ENCODE results near the gene EFCC1.
A peak's percentile ranks its signal among the peaks of the same experiment; 100 is the strongest.

Gene EFCC1, protein sequence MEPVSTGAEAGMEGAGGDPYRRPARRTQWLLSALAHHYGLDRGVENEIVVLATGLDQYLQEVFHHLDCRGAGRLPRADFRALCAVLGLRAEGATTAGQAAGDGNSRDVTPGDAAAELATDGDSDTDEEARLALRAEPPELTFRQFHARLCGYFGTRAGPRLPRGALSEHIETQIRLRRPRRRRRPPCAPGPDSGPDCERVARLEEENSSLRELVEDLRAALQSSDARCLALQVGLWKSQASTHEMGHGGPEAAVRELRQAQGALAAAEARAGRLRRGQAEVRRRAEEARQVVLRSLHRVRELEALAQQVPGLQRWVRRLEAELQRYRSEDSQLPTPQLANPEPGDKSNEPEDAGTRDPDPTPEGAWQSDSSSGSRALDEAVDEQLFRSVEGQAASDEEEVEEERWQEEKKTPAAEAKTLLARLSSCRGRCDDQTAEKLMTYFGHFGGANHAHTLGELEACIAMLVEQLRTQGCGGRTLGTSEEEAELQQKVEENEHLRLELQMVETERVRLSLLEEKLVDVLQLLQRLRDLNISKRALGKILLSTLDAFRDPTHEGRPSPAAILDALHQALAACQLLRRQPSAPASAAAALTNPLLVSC

DNA sequence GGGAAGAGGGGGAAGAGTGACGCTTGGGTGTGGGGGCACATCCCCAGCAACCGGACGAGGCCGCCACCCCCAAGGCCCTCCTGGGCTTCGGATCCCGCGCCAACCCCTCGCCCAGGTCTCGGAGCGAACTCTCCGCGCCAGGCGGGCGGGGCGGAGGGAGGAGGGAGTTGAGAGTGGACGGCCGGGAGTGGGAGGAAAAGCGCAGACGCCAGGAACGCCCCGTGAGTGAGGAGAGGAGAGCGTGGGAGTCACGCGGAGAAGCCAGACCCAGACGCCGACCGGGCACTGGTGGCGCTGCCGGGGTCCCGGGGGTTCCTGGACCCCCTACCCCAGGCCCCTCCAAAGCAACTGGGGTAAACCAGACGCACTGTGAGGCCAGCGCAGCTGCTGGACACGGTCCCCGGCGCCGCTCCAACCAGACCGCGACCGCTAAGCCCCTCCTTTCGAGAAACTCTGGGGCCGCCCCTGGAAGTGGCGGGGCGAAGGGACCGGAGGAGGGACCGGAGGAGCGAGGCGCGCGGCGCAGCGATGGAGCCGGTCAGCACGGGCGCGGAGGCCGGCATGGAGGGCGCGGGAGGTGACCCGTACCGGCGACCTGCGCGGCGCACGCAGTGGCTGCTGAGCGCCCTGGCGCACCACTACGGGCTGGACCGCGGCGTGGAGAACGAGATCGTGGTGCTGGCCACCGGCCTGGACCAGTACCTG lies at the start of gene EFCC1:
Gene EFCC1, plus strand, starts transcription at position 204 of the 705 bp plus-strand sequence. Its CDS starts 325 bp downstream, at position 529.
- peak; percentile 83 for DNase-seq

DNA sequence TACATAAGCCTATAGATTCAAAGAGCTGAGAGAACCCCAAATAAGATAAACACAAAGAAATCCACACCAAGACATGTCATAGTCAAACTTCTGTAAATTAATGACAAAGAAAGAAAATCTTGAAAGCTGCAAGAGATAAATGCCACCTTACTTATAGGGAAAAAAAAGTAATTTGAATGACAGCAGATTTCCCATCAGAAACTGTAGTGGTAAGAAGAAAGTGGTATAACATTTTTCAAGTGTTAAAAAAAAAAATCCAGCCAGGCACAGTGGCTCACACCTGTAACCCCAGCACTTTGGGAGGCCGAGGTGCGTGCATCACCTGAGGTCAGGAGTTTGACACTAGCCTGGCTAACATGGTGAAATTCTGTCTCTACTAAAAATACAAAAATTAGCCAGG lies 44.7 kb upstream of the EFCC1 start:
- DNase-seq, result no peak

DNA sequence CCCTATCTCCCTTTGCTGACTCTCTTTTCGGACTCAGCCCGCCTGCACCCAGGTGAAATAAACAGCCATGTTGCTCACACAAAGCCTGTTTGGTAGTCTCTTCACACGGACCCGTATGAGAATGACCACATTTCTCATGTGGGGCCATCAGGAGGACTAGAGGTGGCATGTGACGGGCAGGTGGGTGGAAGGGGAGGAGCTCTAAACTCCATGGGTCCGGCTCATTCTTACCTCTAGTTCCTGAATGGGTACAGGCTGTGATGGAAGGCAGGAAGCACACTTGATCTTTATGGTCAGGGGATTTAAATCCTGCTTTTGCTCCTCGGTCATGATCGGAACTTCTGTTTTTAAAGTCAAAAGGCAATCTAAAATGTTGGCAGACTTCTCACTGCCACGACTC lies 35.8 kb upstream of the EFCC1 start:
- DNase-seq, result no peak

DNA sequence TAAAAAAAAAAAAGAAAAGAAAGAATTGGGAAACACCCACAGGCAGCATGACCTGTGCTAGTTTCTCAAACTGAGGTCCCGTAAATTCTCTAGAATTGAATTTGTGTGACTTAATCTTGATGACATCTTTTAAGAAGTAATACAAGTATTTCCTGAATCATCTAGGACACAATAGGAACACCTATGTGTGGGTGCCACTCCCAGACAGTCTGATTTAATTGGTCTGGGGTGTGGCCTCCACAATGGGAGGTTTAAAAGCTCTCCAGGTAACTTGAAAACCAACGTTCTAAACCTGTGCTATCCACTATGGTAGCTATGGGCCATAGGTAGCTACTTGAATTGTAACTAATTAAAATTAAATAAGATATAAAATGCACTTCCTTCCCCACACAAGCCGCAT lies 35.3 kb upstream of the EFCC1 start:
- no peak for DNase-seq

DNA sequence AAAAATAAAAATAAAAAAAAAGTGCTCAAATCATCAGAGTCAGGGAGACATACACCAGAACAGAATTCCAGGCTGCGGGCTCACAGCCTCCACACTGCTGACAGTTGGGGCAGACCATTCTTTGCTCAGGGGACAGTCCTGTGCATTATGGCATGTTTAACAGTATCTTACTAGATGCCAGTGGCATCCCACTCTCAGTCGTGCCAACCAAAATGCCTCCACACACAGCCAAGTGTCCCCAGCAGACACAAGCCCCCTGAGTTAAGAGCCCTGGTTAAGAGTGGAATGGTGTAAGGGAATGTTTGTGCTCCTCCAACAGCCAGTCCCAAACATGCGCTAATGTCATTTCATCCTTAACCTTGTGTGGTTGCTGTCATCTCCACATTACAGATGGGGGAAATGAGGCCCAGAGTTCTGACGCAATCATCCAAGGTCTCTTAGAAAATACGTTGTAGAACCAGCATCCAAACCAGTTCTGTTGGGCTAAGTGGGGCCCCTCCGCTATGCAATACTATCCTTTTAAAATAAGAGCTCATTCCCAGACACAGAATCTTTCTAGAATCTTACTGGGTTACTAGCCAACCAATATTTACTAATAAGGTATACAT lies 33.3 kb upstream of the EFCC1 start:
- DNase-seq, result no peak

DNA sequence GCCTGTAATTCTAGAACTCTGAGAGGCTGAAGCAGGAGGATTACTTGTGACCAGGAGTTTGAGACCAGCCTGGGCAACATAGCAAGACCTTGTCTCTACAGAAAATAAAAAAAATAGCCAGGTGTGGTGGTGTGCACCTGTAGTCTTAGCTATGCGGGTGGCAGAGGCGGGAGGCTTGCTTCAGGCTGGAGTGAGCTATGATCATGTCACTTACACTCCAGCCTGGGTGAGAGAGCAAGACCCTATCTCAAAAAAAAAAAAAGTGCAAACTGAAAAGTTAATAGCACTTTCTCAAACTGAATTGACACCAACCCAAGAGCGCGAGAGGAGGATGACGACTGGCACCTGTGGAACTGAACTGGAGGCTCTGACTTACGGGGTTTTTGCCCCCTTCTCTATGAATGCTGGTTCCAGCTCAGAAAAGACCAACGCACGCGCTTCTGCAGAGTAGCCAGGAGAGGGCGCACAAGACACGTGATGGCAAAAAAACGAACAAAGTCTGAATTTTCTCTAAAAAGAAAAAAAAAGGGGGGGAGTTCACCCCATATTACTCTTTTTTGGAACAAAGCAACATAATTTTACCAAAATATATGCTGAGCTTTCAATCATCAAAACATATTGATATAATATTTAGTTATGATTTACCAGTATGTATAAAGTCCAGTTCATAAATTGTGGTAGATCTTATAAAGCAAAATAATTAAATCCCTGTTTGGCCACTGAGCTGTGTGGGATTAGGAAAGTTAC lies 30.9 kb upstream of the EFCC1 start:
- DNase-seq, result peak; percentile 78

DNA sequence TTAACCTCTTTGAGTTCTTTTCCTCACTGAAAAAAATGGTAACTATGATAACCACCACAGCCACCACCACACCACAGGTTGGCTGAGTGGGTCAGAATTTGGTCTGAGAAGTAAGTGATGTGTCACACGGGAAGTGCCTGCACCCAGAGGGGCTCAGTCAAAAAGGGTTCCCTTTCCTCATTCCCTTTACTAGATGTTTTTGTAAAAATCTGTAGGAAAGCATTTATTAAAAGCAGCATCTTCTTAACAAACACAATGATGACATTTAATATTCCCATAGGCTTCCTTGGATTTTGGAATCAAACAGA lies 30.4 kb upstream of the EFCC1 start:
- no peak for DNase-seq

DNA sequence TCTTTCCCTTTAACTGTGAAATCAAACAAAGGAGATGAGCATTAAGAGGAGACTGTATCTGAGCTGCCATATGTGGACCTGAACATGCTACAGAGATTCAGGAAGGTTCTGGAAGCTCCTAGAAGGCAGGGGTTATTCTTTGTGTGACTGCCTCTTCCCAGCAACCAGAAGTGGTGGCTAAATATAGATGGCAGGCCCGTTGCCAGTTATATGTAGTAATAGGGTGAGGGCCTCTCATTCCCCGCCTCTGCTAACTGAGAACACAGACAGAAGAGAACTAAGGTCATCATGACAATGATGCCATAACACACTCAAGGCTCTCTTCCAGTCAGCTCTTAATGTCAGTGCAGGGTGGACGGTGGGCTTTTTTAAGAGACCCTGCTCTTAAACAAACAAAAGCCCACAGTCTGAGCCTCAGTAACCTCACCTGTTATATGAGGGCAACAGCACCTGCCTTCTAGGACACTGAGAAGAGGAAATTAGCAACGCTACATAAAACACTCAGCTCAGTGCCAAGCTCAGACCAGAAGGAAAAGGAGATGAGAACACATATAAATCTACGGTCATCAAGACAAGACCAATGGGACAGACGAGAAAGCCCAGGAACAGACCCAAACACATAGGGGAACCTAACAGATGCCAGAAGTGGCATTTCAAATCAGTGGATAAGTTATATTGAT lies 29.5 kb upstream of the EFCC1 start:
- no peak for DNase-seq

DNA sequence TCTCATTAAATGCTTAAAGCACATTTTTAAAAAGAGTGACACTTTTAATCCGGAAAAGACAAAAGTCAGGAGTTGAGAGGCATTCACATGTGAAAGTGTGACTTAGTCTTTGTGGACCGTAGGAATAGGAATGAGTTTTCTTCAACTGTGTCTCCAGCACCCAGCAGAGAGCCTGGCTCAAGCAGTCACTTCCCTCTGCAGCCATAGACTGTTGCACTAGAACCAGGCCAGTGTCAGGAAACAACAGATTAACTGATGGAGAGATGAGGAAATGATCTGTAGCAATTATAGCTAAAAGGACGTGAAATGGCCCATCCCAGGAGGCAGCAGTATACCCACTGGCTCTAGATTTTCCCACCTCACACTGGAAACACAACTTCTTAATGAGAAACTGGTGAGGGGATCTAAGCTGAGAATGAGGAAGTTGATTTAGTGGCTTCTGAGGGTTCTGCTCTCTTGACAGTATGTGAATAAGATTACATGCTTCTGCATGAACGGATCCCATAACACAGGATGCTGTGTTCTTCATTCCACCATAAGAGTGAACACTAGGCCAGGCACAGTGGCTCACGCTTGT lies 27.0 kb upstream of the EFCC1 start:
- DNase-seq, result no peak

DNA sequence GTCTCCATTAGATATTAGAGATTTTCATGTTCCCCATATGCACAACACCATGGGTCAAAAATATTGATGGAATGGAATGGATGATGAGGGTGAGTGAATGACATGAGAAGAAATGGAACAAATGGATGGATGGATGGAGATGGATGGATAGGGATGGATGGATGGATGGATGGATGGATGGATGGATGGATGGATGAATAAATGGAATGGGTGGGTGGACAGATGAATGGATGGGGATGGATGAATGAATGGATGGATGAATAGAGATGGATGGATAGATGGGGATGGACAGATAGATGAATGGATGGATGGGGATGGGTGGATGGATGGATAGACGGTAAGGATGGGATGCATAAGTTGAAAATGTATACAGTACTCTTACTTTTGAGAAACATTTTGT lies 25.8 kb upstream of the EFCC1 start:
- DNase-seq, result no peak

DNA sequence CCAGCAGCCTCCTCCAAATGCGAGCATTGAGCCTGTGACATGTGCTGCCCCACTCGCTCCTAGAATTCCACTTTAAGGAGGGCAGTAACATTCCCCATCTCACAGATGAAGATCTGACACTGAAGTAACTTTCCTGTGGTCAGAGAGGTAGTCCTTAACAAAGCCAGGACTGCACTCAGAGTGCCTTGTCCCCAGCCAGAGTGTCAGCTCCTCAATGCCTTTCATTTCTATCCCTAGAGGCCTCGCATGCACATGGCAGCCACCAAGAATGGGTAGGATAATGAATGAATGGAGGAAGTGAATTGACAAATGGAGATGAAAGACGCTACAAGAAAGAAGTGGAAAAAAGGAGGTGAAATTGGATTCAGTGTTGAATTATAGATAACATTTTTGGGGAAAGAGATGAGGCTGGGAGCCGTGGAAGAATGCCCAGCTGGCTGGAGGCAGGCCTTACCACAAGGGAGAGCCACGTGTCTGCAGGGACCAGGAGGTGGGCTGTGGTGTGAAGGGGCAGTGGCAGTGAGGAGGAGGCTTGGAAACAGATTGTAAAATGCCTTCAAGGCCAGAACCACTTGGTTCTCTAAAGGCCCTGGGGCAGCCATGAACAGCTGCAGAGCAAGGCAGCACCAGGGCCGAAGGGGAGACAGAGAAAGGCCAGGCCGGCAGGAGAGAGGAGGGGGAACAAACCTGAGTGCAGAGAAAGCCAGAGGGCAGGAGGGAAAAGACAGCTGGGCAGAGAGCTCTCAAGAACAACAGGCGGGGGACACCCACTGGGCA lies 17.6 kb upstream of the EFCC1 start:
- DNase-seq, result peak; percentile 69

DNA sequence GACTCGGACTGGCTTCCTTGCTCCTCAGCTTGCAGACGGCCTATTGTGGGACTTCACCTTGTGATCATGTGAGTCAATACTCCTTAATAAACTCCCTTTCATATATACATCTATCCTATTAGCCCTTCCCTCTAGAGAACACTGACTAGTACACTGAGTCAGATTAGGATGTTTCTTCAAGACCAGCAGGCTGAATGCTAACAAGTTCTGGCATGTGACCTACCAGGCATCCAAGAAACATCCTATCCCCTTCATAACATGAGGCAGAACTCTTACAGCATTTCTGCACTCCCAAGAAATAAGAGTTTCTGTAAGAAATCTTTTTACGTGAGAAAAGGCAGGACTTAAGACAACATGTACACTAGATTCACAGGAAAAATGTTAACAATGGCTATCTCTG lies 16.5 kb upstream of the EFCC1 start:
- DNase-seq, result no peak

DNA sequence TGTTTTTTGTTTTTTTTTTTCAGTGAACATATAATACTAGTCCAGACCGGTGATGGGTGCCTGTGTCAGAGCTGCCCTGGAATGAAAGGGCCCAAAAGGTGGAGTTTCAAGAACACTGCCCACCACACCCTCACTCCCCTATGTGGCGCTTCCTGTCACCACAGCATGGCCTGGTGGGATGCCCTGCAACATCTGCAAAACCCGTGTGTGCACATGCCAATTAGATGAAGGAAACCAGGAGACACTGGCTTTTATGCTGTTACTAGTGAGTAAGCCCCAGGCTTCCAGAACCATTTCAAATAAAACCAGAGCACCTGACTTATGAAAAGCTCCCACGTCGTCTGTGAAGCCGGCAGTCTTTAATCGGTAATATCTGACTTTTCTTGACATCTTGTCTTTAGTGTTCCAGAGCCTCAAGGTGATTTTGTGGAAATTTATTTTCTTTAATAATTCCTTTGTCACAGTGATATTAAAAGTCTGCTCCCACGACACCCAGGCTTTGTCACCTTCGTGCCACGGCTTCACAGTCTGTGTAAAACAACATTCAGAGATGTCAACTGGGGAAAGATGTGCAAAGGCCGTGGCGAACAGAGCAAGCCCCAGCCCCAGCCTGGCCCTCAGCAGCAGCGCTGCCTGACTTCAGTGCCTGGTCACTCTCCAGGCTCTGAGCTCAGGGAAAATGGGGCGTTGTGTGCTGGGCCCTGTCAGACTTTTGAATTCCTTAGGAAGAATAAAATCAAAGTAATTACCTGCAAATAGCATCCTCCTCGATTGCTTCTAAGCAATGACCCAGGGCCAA lies 13.6 kb upstream of the EFCC1 start:
- DNase-seq, result no peak

DNA sequence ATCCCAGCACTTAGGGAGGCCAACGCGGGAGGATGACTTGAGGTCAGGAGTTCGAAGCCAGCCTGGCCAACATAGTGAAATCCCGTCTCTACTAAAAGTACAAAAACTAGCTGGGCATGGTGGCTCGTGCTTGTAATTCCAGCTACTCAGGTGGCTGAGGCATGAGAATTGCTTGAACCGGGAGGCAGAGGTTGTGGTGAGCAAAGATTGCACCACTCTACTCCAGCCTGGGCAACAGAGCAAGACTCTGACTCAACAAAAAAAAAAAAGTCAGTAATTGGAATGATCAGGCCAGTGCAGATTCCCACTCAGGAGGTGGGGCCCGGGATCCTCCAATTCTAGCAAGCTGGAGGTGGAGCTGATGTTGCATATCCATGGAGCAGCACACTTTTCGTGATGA lies 12.8 kb upstream of the EFCC1 start:
- DNase-seq, result no peak

DNA sequence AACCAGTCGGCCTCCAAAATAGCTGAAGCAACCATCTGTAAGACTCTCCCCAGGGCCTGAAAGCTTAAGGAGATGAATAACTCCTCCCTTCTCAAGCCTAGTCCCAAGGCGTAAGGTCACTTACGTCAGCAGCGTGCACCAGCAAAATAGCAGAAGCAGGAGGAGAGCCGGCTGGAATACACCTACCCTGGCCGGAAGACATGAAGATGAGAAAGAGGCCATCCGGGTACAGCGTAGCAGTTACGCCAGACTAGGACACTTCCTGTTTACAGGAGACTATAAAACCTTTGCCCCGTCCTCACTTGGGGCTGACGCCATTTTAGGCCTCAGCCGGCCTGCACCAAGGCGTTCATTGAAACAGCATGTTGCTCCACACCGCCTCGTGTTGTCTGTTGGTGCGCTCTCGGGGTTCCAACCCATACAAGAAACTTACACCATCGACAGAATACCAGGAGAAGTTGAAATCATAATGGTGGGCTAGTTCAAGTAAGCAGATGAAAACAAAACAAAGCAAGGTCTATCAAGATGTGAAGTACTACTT lies 9.7 kb upstream of the EFCC1 start:
- DNase-seq, result no peak

DNA sequence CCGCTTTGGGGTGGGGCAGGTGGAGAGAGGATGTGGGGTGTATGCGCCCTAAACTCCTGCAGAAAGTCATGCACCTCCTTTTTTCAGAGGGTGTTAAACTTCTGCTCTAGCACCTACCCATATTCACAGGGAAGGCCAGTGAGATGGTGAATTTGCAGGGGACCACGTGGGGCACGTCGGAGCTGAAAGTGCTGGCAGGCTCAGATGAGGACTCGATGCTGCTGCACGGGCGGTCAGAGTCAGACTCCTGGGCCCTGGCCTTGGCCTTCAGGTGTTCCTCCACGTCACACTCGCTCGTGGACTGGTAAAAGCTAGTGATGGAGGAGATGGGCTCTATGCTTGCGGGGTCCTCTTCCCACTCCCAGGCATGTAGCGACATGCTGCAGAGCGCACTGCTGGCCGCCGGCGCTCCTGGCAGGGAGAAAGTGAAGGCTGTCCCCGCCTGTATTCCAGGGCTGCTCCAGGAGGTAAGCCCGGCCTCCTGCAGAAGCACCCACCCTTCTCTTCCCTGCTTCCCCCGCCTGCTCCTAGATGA lies 8.1 kb upstream of the EFCC1 start:
- no peak for DNase-seq

DNA sequence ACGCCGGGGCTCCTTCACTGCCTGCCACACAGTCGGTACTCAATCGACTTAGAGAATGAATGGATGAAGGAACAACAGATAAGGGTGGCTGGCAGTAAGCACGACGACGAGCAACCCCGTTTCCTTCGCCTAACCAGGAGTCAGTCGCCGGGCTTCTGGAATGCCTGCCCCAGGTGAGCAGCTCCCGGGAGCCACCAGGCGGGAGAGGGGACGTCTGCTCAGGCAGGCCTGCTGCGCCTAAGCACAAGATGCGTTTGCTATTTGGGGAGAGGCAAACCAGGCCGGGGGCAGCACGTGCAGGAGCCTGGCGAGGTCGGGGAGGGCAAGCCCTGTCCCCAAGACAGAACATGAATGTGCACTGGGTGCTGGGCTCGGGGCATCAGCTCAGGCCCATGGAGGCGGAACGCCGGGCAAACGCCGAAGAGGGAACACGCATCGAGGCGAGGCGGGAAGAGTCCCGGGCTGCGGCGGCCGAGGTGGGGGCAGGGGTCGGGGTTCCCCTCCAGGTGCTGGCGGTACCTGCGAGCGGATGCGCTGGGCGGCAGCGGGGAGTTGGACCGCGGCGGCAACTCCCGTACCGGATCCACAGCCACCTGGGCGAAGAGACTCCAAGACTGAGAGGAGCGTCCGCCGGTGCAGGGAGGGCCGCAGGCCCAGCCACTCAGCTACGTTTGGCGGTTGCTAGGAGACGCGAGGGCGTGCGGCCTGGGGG lies 7.5 kb upstream of the EFCC1 start, which contains the start of gene CFAP92:
Gene CFAP92, minus strand, starts transcription at position 616 of the 712 bp plus-strand sequence. CDS start 772 bp downstream, outside the sequence.
- peak; percentile 84 for DNase-seq

DNA sequence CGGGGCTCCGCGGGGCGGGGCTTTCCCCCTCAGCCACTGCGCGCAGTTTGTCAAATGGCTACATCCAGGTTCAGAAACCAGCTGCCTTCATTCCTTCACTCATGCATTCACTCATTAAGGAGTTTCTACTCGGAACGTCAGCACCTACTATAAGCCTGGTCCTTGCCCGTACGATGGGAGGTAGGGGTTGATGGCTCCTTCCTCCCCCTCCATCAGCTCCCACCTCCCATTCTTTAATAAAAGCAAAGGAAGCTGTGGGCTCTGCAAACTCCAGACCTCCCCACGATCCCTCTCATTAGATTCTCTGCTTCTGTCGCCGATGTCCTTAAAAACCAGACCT lies 7.0 kb upstream of the EFCC1 start:
- DNase-seq, result no peak
